Measurements from ENCODE around the gene RUVBL2. TPM values are rescaled to one million over a fixed set of nuclear protein-coding genes. Genes with fewer than 3 reads are reported as not detected.

RUVBL2 gene
- total RNA-seq, 1 donor from 2014 or later = 64.2 TPM

DNA sequence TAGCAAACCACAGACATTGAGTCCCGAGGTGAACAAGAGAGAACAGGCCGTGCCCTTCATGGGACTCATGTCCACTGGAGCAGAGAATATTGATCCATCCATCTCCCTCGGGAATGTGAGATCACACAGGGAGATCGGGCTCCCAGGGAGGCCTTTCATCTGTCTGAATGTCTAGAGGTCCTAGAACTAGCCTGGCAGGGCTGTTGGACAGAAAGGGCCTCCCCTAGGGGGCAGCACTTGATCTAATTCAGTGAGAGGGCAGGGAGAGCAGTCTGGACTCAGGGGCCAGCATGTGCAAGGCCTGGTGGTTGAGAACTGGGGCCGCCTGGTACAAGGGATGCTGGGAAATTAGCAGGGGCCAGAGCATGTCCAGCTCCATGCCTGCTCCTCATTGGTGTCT, 4.3 kb downstream of the RUVBL2 start:
- no peak overlapping the region for H3K4me3 Mint-ChIP-seq (ENCODE audit: unreplicated experiment)
- H3K27me3 Mint-ChIP-seq (ENCODE audit: unreplicated experiment) = no peaks in the 10 kb centered on the region
- no peaks in the 10 kb centered on the region for H3K9me3 Mint-ChIP-seq (ENCODE audit: unreplicated experiment)
- peaks cover 17% of the 10 kb centered on the region for H3K4me1 Mint-ChIP-seq (ENCODE audit: unreplicated experiment)
- H3K27ac Mint-ChIP-seq (ENCODE audit: unreplicated experiment) = no peak overlapping the region
- H3K36me3 Mint-ChIP-seq (ENCODE audit: unreplicated experiment) = peaks cover 4% of the 10 kb centered on the region
- no peak for DNase-seq (ENCODE audit: extremely low spot score, unreplicated experiment)
- TF ChIP-seq CTCF (IDR thresholded peaks at IDR 0.05) = peak; percentile 49

DNA sequence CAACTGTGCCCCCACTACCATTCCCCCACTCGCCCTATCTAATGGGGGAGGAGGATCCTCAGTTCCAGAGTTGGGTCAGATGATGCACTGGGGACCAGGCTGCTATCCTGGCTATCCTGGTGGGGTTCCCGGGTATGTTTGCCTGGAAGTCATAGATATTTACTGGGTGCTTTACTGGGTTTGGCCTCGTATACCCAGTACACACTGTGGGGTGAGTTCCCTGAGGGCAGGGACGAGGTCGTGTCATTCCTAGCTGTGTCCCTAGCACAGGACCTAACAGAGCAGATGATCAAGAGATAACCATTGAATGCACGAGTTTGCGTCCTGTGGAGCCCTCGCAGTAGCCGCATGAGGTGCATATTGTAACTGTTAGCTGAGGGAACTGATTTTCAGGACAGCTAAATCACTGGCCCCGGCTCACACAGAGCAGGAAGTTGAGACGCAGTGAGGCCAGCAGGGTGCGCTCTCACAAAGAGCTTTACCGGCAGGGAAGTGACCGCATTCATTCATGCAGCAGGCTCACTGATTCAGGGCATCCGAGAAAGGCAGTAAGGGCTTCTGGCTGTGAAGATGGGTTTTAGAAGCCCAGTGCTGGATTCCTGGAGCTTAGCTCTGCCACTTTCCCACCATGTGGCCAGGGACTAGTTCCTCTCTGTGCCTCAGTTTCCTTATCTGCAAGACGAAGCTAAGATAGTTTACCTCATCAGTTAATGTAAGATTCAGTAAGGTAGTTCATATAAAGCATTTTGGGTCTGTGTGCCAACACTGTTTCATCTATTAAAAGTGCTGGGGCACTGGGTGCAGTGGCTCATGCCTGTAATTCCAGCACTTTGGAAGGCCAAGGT, 6.0 kb downstream of the RUVBL2 start:
- H3K9me3 Mint-ChIP-seq (ENCODE audit: unreplicated experiment) = no peaks in the 10 kb centered on the region
- TF ChIP-seq CTCF (IDR thresholded peaks at IDR 0.05) = peak; percentile 73
- no peak overlapping the region for H3K4me3 Mint-ChIP-seq (ENCODE audit: unreplicated experiment)
- H3K4me1 Mint-ChIP-seq (ENCODE audit: unreplicated experiment) = peaks cover 8% of the 10 kb centered on the region
- DNase-seq (ENCODE audit: extremely low spot score, unreplicated experiment) = no peak
- H3K36me3 Mint-ChIP-seq (ENCODE audit: unreplicated experiment) = peaks cover 5% of the 10 kb centered on the region
- no peaks in the 10 kb centered on the region for H3K27me3 Mint-ChIP-seq (ENCODE audit: unreplicated experiment)
- H3K27ac Mint-ChIP-seq (ENCODE audit: unreplicated experiment) = peak overlapping the region; percentile 9

DNA sequence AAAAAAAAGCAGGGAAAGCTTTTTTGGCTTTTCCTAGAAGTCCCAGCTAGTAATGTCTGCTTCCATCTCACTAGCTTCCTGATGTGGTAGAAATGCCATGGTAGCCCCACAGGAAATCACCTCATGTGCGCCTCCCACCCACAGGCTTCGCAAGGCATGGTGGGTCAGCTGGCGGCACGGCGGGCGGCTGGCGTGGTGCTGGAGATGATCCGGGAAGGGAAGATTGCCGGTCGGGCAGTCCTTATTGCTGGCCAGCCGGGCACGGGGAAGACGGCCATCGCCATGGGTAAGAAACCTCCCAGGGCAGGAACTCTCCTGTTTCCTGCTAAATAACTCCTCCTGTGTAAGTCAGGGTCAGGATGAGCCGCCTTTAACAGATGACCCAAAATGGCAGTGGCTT, 10.4 kb downstream of the RUVBL2 start:
- Mint-ChIP-seq H3K4me3 (ENCODE audit: unreplicated experiment) (no peak overlapping the region), H3K27ac (ENCODE audit: unreplicated experiment) (no peak overlapping the region), H3K36me3 (ENCODE audit: unreplicated experiment) (peaks cover 5% of the 10 kb centered on the region), H3K4me1 (ENCODE audit: unreplicated experiment) (peaks cover 2% of the 10 kb centered on the region), H3K9me3 (ENCODE audit: unreplicated experiment) (no peaks in the 10 kb centered on the region), H3K27me3 (ENCODE audit: unreplicated experiment) (no peaks in the 10 kb centered on the region)
- DNase-seq (ENCODE audit: extremely low spot score, unreplicated experiment) = no peak
- no peak for TF ChIP-seq CTCF (IDR thresholded peaks at IDR 0.05)

DNA sequence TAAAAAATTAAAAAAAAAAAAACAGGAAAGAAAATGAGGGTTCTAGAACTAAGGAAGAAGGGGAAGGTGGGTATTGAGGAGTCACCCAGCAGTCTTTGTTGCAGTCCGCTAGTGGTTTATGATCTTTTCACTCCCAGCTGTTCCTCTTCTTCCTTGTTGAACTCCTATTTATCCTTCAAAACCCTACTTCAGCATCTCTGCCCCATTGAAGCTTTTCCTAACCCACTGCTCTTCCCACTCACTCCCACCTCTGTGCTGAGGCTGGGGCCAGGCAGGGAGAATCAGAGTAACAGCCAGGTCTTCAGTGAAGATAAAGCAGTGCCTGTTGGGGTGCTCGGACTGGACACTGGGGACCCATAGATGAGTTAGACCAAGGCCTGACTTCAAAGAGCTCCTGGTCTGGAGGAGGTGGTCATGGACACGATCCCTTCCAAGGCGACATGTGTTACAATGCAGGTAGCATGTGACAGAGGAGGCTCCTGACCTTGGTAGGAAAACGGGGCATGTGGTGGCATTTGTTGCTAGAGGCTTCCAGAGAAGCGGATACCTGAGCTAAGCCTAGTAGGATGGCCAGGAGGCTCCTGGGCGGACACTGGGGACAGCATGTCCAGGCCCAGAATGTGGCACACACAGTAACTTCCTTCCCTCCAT, 11.4 kb downstream of the RUVBL2 start:
- H3K27me3 Mint-ChIP-seq (ENCODE audit: unreplicated experiment) = no peaks in the 10 kb centered on the region

More for the DNA sequence above, 11.4 kb downstream of the RUVBL2 start:
- H3K27ac Mint-ChIP-seq (ENCODE audit: unreplicated experiment) = no peak overlapping the region
- no peak for DNase-seq (ENCODE audit: extremely low spot score, unreplicated experiment)
- TF ChIP-seq CTCF (IDR thresholded peaks at IDR 0.05) = no peak
- H3K36me3 Mint-ChIP-seq (ENCODE audit: unreplicated experiment) = peaks cover 5% of the 10 kb centered on the region
- H3K4me3 Mint-ChIP-seq (ENCODE audit: unreplicated experiment) = no peak overlapping the region
- no peaks in the 10 kb centered on the region for H3K9me3 Mint-ChIP-seq (ENCODE audit: unreplicated experiment)
- H3K4me1 Mint-ChIP-seq (ENCODE audit: unreplicated experiment) = no peaks in the 10 kb centered on the region
